Stimulated activated CD4-positive, alpha-beta T cell treated with anti-CD3 and anti-CD28 coated beads, Interleukin-12 subunit alpha, Interleukin-12 subunit beta, amount 100 ng/mL, for 24 hours (primary cell): ENCODE data around the gene DOCK2.

Experiments used
- DNase-seq, 2 experiments: peaks; one replicate each; pipeline ENCODE4 v3.0.0-alpha.2; 2020; ENCODE audit warnings: low read depth in 2 of 2

DOCK2 gene

GRCh38 chr5:170126061-170126460 lies 489.0 kb downstream of the DOCK2 start:
- no peak for DNase-seq

- DNase-seq: no peak
Observed at GRCh38 chr5:170126626-170127025, 489.6 kb downstream of the DOCK2 start.

GRCh38 chr5:170131235-170131634 lies 494.2 kb downstream of the DOCK2 start:
- DNase-seq: no peak

GRCh38 chr5:170132269-170132975 lies 495.3 kb downstream of the DOCK2 start:
- no peak for DNase-seq
